Glomerular visceral epithelial cell (primary cell): ENCODE results near the gene RHBDD1.

Source experiments
- DNase-seq: peaks from one replicate; pipeline ENCODE4 v3.0.0-alpha.2; 2016; ENCODE audit errors: extremely low spot score

The RHBDD1 gene

GRCh38 chr2:226845386-226846116, 9.7 kb downstream of the RHBDD1 start:
- no peak for DNase-seq

GRCh38 chr2:226847090-226847489, 11.2 kb downstream of the RHBDD1 start:
- DNase-seq: no peak

GRCh38 chr2:226847511-226847910, 11.7 kb downstream of the RHBDD1 start:
- no peak for DNase-seq

GRCh38 chr2:226849349-226849748, 13.5 kb downstream of the RHBDD1 start:
- DNase-seq: no peak

- no peak for DNase-seq
Measured at GRCh38 chr2:226850024-226850423, 14.2 kb downstream of the RHBDD1 start.

GRCh38 chr2:226855787-226856186, 19.9 kb downstream of the RHBDD1 start:
- DNase-seq: no peak

GRCh38 chr2:226860087-226860486, 24.2 kb downstream of the RHBDD1 start:
- DNase-seq: no peak

GRCh38 chr2:226862623-226863022, 26.8 kb downstream of the RHBDD1 start:
- DNase-seq: no peak

- no peak for DNase-seq
Measured at GRCh38 chr2:226865273-226865672, 29.4 kb downstream of the RHBDD1 start.

- no peak for DNase-seq
Measured at GRCh38 chr2:226865710-226866109, 29.9 kb downstream of the RHBDD1 start.

GRCh38 chr2:226868331-226869162, 32.7 kb downstream of the RHBDD1 start:
- DNase-seq: no peak

- DNase-seq: no peak
Measured at GRCh38 chr2:226869371-226869770, 33.5 kb downstream of the RHBDD1 start.

- DNase-seq: peak; percentile 13
Measured at GRCh38 chr2:226873051-226873620, 37.3 kb downstream of the RHBDD1 start.

- no peak for DNase-seq
Measured at GRCh38 chr2:226873826-226874225, 38.0 kb downstream of the RHBDD1 start.

GRCh38 chr2:226874749-226875148, 38.9 kb downstream of the RHBDD1 start:
- no peak for DNase-seq

- DNase-seq: no peak
Measured at GRCh38 chr2:226875438-226876225, 39.8 kb downstream of the RHBDD1 start.

GRCh38 chr2:226877491-226877890, 41.6 kb downstream of the RHBDD1 start:
- no peak for DNase-seq

GRCh38 chr2:226881287-226881686, 45.4 kb downstream of the RHBDD1 start:
- no peak for DNase-seq

GRCh38 chr2:226882606-226883005, 46.8 kb downstream of the RHBDD1 start:
- DNase-seq: no peak

GRCh38 chr2:226883296-226883795, 47.5 kb downstream of the RHBDD1 start:
- no peak for DNase-seq

- no peak for DNase-seq
Measured at GRCh38 chr2:226884166-226884565, 48.3 kb downstream of the RHBDD1 start.
